Urothelium cell line (cell line): ENCODE measurements around the gene CENPE.

Experiments used
- DNase-seq: peaks from one replicate; pipeline ENCODE4 v3.0.0; 2011; ENCODE audit warnings: low spot score, mixed read lengths
- FAIRE-seq: peaks from 2 replicates; lab custom pipeline; 2011; peaks lifted over from hg19 to GRCh38; lab: Jason Lieb, UNC

The CENPE gene

GRCh38 chr4:103085555-103086196, 112.5 kb downstream of the CENPE start:
- FAIRE-seq, result no peak
- DNase-seq, result no peak

- DNase-seq, result no peak
Observed at GRCh38 chr4:103079621-103080020, 118.5 kb downstream of the CENPE start.

GRCh38 chr4:103076747-103077347, 121.3 kb downstream of the CENPE start, which contains the start of gene SLC9B2:
Gene SLC9B2 (minus strand): TSS chr4:103076761. CDS start chr4:103067550, 9,211 bp downstream.
- peak; percentile 77 for DNase-seq
- no peak for FAIRE-seq

More at GRCh38 chr4:103079621-103080020, 118.5 kb downstream of the CENPE start:
- no peak for FAIRE-seq

GRCh38 chr4:103075894-103076746, 122.0 kb downstream of the CENPE start:
- peak; percentile 59 for DNase-seq
- no peak for FAIRE-seq

- no peak for FAIRE-seq
- DNase-seq, result no peak
Observed at GRCh38 chr4:103075435-103075893, 122.7 kb downstream of the CENPE start.

GRCh38 chr4:103074744-103075434, 123.3 kb downstream of the CENPE start:
- DNase-seq (no peak), FAIRE-seq (no peak)

GRCh38 chr4:103073792-103074438, 124.2 kb downstream of the CENPE start:
- DNase-seq, result no peak
- FAIRE-seq, result no peak

GRCh38 chr4:103067841-103068547, 130.1 kb downstream of the CENPE start:
- DNase-seq (no peak), FAIRE-seq (no peak)

- no peak for FAIRE-seq
- DNase-seq, result no peak
Observed at GRCh38 chr4:103060453-103061148, 137.5 kb downstream of the CENPE start.
